NCI-H2171 treated with DMSO at 0.1 percent for 48 hours (cell line): ENCODE measurements around the gene TRIM7.

Source experiments
- DNase-seq: peaks from one replicate; lab custom pipeline; 2025; lab: John Stamatoyannopoulos, UW

TRIM7 gene

DNA sequence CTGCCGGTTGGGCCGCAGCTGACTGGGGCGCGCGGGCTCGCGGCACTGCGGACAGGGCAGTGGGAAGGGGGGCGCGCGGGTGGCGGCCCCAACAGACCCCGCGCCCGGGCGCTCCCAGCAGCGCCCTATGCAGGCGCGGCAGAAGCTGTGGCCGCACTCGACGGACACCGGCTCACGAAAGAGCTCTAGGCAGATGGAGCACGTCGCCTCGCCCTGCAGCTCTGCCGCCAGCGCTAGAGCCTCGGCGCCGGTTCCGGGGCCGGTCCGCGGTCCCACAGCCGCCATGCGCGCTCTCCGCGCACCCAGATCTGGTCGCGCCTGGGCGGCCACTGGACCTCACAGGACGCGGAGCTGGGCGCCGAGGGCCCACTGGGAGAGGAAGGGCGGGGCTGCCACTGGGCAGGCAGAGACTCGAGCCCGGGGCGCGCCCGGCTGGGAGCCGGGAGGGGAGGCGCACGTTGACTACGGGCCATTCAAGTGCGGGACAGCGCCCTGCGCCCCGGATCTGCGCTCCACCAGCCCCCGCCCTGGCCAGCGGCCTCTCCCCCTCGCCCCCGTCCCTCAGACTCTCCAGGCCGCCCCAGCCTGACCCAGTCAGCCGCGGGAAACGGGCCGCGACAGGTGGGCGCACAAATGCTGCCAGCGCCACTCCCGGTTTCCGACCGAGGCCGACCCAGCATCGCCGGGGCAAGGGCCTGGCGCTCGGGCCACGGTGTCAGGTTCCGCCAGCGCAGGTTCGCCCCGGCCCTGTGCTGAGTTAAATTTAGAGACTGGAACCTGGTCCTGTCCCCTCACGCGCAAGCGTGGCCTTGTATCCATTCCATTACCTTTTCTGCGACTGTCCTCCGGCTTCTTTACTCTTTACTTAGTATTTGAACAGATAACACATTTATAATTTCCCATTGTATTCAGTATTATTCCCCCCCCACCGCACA is at the start of gene TRIM7:
TSS of gene TRIM7 (minus strand) at position 371 of the 935 bp plus-strand sequence. CDS start at position 285, 86 bp downstream.
- DNase-seq: no peak

DNA sequence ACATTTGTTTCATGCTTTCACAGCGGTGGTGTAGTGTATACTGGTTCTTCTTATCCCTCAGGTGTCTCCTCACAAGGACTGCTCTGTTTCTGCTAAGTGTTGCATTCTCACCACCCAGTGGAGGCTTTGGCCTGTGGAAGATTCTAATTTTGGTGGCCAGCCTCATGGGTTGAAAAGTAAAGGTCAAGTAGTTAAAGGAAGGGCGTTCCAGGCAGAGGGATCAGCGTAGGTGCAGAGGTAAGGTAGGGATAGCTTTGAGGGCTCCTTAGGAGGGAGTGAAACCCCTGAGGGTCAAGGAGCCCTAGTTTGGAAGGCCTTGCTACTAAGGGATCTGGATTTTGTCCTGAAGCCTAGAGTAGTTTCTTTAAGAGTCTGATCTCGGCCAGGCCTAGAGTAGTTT is 43.3 kb upstream of the TRIM7 start:
- DNase-seq: no peak

DNA sequence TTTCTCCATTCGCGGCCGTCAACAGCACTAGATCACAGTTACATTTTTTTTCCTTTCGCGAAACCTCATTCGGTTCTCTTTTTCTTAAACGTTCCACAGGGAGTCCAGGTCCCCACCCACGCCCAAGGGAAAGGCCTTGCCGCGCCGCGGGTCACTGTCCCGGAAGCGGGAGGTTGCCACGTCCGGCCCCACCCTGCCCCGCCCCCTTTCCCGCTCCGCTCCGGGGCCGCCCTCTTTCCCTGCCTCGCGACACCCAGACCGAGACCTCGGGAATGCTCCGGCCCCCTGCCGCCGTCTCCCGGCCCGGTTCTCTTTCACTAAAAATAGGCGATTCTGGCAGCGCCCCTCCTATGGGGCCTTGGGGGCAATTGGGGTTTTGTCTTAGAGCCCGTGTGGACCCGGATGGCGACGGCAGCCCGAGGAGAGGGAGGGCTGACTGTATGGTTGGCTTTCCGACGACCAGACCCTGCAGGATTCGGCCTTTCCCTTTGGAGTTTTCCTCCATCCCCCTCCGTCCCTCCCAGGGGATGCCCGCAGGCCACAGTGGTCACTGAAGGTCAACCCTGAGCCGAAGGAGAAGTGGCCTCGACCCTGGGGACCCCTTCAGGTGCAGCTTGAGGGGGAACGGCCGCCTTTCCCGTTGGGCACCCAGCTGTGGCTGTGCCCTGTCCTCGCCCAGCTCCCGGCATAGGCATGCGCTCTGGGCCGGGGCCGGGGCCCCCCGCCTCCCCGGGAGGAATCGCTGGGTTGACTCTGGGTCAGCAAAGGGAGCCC is 41.5 kb upstream of the TRIM7 start:
- no peak for DNase-seq

DNA sequence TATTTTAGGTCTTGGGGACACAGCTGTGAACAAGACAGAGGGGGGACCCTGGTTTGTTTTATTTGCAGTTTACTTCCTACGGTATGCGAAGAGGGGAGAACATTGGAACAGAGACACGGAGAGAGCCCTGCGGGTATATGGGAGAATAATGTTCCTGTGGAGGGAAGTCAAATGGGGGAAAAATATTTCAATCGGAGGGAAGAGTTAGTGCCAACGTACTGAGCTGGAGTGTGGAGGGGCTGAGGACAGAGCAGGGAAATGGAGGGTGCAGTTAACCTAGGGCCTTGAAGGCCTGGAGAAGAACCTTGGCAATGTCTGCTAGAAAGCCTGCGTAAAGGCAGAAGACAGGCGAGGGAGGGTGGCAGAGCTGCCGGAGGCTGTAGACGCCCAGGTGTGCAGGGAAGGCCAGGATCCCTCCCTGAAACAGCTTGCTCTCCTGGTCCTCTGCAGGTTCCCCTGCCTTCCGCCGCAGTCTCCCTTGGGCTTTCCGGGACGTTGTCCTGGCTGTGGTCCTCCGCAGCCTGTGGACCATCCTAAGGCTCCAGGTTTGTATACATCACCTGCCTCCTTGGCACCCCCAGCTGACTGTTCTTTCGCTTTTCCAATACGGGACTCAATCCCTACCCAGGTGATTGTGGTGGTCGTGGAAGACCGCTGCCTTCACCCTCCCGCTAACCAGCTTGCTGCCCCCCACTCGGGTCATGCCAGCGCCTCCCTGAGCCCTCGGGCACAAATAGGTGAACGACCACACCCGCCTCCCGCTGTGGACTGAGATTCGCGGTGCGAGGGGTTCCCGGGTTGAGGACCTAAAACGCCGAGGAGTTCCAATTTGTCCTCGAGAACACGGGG is 40.7 kb upstream of the TRIM7 start:
- DNase-seq: no peak

DNA sequence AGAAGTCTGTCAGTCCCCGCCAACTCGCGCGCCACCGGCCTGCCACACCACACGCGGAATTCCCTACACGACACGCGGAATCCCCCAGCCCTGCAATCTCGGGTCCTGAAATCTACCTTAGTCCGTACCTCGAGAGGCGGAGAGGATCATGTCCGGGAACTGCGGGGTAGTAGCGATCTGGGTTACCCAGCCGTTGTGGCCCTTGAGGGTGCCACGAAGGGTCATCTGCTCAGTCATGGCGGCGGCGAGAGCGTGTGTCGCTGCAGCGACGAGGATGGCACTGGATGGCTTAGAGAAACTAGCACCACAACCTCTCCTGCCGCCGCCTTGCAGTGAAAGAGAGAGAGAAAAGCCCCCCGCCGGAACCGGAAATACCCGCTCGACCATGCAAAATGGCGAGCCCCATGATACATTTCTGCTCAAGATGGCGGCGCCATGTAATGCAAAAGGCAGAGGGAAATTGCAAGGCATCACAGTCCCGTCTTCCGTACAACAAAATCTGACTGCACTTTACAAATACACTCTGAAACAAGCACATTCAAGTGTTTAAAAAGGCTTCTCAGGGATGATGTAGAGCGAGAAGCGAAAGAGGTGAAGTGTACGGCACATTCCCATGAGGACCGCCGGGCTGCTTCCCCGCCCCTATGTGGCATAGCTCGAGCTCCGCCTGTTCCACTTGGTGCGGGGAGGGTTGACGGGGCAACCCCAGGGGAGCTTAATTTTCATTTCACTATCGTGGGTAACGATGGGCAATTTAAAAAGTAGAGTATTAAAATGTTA is 38.8 kb upstream of the TRIM7 start, which contains the start of gene RACK1:
TSS of gene RACK1 (minus strand) at position 343 of the 780 bp plus-strand sequence. CDS start at position 237, 106 bp downstream.
- no peak for DNase-seq

DNA sequence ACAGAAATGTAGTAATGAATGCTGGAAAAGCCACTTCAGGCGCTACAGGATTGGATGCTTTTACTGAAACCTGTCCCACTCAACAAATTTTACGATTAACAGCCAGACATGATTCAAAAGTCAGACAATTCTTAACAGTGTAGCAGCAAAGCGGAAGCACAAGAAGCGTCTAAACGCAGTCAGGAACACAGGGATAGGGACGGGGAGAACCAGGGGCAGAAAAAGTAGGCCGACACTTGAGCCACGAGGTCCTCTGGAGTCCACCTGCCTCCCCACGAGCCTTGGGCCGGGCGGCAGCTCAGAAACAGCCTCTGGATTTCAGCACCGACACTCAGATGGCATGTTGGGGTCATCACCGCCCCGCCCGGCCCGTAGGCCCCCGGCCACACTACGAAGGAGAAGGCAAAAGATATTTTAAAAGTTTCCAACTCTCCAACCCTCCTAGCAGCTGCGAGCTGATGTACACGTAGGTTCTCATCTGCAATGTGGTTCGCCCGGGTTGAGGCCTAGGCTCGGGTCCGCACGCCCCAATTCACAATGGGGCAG is 38.1 kb upstream of the TRIM7 start:
- DNase-seq: no peak

DNA sequence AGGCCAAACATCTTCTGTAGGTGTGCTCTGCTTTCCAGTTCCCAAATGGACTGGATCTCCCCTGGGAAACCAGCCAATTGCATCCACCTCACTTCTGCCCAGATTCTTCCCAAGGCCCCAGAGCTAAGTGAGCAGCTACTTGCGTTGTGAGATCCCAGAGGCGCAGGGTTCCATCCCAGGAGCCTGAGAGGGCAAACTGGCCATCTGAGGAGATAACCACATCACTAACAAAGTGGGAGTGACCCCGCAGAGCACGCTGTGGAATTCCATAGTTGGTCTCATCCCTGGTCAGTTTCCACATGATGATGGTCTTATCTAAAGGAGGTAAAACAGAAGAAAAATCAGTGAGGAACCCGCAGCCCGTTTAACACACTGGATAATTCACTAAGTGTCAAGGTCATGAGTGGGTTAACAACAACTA is 37.0 kb upstream of the TRIM7 start:
- no peak for DNase-seq

DNA sequence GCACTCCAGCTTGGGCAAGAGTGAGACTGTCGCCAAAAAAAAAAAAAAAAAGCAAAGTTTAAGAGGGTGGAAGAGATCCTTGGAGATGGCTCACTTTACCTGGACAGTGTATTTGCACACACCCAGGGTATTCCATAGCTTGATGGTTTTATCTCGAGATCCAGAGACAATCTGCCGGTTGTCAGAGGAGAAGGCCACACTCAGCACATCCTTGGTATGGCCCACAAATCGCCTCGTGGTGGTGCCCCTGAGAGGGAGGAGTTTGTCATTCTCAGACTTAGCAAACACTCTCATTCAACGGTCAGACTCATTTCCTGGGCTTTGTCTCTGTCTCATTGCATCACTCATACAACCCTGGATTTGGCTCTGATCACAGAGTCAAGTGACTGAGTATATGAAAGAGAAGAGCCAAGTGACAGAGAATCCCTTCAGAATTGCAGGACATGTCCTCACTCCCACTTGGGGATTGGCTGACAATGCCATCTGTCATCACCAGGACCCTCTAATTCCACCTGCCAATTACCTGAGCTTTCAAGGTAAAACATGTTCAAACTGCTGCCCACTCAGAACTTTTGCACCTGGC is 36.5 kb upstream of the TRIM7 start:
- no peak for DNase-seq

DNA sequence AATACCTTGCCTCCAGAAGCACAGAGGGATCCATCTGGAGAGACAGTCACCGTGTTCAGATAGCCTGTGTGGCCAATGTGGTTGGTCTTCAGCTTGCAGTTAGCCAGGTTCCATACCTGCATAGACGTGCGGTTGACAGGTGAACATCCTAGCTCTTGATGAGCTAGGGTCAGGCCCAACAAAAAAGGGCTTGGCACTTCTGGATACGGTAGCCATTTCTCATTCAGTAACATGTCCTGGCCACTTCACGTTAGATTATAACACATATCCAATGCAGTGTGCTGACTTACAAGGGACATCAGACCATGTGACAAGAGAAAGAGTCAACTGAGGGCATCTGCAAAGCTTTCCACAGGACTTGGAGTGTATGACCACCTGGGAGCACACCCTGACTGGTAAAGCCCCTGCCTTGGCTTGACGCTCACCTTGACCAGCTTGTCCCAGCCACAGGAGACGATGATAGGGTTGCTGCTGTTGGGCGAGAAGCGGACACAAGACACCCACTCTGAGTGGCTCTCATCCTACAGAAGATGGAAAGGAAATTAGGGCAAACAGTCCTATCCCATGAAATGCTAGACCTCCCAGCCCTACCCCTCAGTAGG is 34.2 kb upstream of the TRIM7 start:
- no peak for DNase-seq

DNA sequence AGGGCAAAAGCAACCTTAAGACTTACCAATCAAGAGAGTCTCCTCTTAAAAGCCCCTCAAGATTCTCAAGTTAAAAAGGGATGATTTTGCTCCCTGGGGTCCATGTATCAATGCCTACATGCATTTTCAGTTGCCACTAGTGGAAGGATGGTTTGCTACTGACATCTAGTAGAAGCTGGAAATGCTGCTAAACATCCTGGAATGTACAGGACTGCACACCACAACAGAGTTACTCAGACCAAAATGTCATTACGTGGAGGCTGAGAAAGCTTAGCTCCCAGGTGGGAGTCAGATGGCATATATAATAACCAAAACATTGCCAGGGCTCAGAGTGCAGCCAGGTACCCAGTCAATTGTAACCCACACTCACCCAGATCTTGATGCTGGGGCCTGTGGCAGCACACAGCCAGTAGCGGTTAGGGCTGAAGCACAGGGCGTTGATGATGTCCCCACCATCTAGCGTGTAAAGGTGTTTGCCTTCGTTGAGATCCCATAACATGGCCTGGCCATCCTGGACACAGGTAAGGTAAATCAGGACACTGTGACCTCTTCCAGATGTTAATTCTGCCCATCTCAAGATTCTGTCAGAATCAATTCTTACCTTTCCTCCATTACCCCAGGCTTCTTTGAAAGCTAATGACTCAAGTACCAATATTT is 32.9 kb upstream of the TRIM7 start:
- no peak for DNase-seq

DNA sequence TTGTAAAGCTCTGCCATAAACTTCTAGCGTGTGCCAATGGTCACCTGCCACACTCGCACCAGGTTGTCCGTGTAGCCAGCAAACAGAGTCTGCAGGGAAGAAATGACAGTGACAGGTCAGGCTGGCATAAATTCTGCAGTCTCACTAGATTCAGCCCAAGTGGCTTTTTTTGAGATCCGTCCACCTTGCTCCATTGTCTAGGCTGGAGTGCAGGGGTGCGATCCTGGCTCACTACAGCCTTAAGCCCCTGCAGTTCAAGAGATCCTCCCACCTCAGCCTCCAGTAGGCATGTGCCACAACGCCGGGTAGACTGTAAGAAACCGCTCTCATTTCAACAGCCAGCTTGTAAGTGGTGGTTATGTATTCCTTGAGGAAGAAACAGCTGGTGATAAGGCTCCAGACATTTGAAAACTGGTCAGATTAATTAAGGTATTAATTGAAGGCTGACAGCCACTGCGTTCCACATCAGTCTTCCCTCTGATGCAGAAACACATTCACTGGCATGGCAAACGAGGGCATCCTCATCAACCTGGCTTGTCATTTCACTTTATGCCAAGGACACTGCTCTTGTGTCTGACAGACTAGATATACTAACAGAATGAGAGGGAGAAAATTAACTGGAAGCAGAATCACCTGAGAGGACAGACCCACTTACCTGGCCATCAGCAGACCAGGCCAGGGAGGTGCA is 32.1 kb upstream of the TRIM7 start:
- no peak for DNase-seq

DNA sequence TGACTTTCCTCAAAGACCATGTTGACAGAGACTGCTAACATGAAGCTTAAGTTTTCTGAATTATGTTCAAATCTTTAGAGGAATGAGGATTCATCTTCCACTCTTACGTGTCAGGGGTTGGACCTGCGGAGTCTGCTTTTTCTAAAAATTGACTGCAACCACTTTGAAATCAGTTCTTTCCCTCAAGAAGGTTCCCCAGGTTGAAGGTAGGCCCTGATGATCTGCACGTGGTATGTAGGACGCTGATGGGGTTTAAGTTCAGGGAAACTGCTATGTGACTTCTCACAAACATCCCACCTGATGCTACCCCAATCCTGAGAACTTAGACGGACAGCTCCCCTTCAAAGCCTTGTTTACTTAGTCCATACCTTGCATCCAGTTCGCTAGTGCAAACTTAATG is 31.5 kb upstream of the TRIM7 start:
- no peak for DNase-seq

DNA sequence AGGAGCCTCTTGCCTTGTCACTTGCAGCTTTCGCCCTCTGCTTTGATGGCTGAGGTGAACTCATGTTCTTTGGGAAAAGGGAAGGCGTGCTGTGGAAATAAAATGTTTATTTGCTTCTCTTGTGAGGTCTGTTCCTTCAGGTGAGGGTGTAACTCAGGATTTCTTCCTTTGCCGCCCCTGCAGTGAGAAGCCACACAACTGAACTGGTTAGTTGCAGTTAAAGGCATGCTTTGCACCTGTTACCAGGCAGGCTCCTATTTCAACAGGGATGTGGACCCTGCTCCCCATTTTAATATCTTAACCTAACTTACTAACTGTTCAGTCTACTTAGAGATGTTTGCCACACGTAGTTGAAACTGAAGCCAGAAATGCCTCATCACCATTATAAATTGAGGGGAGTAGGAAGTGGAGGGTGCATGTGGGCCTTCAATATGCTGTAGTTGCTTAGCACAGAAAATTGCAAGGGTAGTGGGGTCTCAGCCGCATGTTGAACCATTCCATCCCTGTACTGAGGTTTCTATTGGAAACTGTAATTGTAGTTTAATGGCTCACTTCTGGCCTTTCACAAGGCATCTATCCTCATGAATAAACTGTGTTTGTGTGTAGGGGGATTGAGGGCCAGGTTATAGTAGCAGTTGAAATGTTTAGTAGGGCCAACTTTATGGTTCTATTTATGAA is 30.8 kb upstream of the TRIM7 start:
- no peak for DNase-seq

DNA sequence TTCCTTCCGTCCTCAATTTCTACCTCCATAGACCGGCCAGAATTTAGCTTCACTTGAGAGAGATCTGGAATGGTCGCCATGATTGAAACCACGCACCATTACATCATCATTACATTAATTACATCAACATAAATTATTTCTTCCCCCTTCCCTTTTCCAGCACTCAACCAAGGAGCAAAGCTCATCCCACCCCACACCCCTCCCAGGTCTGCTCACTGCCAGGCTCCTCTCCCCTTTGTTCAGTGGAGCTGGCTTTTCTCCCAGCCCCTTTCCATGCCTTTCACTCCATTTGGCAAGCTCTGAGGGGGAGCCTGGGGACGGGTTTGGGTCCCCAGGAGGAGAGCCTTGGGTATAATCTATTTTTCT is 30.3 kb upstream of the TRIM7 start:
- no peak for DNase-seq

DNA sequence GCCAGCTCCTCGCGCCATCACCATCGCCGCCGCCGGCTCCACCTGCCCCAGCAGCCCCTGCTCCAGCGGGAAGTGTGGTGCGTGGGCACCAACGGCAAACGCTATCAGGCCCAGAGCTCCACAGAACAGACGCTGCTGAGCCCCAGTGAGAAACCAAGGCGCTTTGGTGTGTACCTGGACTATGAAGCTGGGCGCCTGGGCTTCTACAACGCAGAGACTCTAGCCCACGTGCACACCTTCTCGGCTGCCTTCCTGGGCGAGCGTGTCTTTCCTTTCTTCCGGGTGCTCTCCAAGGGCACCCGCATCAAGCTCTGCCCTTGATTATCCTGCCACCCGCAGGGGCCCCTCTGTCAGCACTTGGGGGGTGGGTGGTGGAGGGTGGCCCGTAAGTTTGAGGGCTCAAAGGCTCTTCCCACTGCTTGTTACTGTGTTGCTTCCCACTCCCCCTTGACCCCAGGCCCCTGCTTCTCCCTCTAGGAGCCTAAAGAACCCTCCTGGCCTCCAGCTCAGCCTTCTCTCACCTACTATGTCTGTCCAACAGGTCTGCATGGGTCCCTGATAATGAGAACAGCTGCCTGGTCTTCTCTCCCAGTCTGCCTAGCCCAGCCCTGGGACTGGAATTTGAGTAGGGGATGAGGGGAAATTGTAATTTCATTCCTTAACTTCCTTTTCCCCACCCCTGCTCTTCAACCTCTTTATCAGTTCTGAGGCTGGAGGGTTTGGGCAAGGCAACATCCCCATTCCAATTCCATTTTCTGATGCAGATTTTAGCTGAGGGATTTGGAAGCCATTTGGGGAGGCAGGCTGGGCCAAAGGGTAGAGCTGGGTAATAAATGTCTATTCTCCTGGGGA is 29.7 kb upstream of the TRIM7 start:
- no peak for DNase-seq

DNA sequence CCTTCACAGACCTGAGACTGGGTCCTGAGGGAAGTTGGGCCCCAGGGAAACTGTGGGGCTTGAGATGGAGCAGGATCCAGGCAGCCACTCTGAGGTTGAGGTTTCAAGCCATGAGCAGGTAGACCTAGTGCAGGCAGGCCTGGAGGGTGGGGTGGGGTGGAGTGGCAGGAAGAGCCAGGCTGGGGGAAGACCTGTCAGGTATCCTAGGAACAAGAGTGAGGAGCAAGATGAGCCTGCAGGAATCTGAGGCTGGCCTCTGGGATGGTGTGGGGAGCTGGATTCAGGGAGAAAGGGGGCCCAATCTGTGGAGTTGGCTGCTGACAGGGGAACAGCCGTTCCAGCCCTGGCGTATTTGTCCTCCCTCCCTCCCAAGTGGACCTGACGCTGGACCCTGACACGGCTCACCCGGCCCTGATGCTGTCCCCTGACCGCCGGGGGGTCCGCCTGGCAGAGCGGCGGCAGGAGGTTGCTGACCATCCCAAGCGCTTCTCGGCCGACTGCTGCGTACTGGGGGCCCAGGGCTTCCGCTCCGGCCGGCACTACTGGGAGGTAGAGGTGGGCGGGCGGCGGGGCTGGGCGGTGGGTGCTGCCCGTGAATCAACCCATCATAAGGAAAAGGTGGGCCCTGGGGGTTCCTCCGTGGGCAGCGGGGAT is 28.9 kb upstream of the TRIM7 start:
- no peak for DNase-seq
